SU-DHL-6 (cell line): Measurements from ENCODE around the gene RNF31.

Experiments used
- H2AFZ ChIP-seq: fragments of 200-600 bp; sonication (generic); 2 replicates; pipeline ENCODE4 v1.6.1; 2014; ENCODE audit warnings: low read depth, mild to moderate bottlenecking, moderate library complexity, mixed read lengths, antibody characterized with exemption, low read length; ENCODE audit not compliant: severe bottlenecking
- H3F3A ChIP-seq: fragments of 200-600 bp; shearing (Covaris generic); 2 replicates; pipeline ENCODE4 v1.6.0; 2016; ENCODE audit warnings: antibody characterized with exemption, mild to moderate bottlenecking; ENCODE audit not compliant: insufficient read depth
- H3K27ac ChIP-seq: fragments of 200-600 bp; sonication (generic); 2 replicates; pipeline ENCODE4 v1.5.1; 2016; ENCODE audit warnings: low read depth, mild to moderate bottlenecking, low read length, moderate library complexity, mixed read lengths
- H3K27me3 ChIP-seq: fragments of 200-600 bp; sonication (generic), shearing (Covaris generic); 2 replicates; pipeline ENCODE4 v1.6.0; 2014; ENCODE audit warnings: mild to moderate bottlenecking, low read length
- H3K36me3 ChIP-seq: fragments of 200-600 bp; sonication (generic); 2 replicates; pipeline ENCODE4 v1.6.1; 2014; ENCODE audit warnings: mild to moderate bottlenecking, low read length, mixed read lengths
- H3K4me2 ChIP-seq: fragments of 300-600, 200-600 bp; shearing (Covaris generic), sonication (generic); 2 replicates; pipeline ENCODE4 v1.6.0; 2014; ENCODE audit warnings: low read length, low read depth, mild to moderate bottlenecking; ENCODE audit not compliant: poor library complexity, severe bottlenecking
- H3K4me3 ChIP-seq: fragments of 200-600 bp; sonication (generic); 2 replicates; pipeline ENCODE4 v1.5.1; 2014; ENCODE audit warnings: antibody characterized with exemption, low read length, mild to moderate bottlenecking, mixed read lengths; ENCODE audit not compliant: insufficient read depth, poor library complexity, severe bottlenecking
- H3K79me2 ChIP-seq: fragments of 200-600 bp; sonication (generic); 2 replicates; pipeline ENCODE4 v1.6.1; 2014; ENCODE audit warnings: mild to moderate bottlenecking, low read length, moderate library complexity; ENCODE audit not compliant: insufficient read depth
- H3K9ac ChIP-seq: fragments of 200-600 bp; sonication (generic); 2 replicates; pipeline ENCODE4 v1.7.0; 2014; ENCODE audit warnings: mild to moderate bottlenecking, low read length
- H3K9me2 ChIP-seq: fragments of 200-600 bp; sonication (generic); replicated peaks from 2 replicates; pipeline ENCODE4 v1.6.1; 2014; ENCODE audit warnings: low read length; ENCODE audit not compliant: insufficient read depth
- H3K9me3 ChIP-seq: fragments of 200-600 bp; sonication (generic); 2 replicates; pipeline ENCODE4 v1.6.1; 2014; ENCODE audit warnings: low read length, mixed read lengths; ENCODE audit not compliant: insufficient read depth
- H4K20me1 ChIP-seq: fragments of 200-600 bp; sonication (generic); 2 replicates; pipeline ENCODE4 v1.6.1; 2014; ENCODE audit warnings: low read depth, mild to moderate bottlenecking, antibody characterized with exemption, low read length, moderate library complexity, mixed read lengths
- EZH2phosphoT487 ChIP-seq: fragments of 200-600 bp; sonication (generic), shearing (Covaris generic); conservative IDR thresholded peaks from 2 replicates; pipeline ENCODE4 v1.6.1; 2018; ENCODE audit warnings: mild to moderate bottlenecking, antibody characterized with exemption, low read length, moderate library complexity, mixed read lengths
- TF ChIP-seq, protein P1 (sequence below): fragments of 200-600 bp; sonication (generic); IDR thresholded peaks from one replicate; pipeline ENCODE4 v1.5.1; 2017; ENCODE audit warnings: antibody characterized with exemption, mild to moderate bottlenecking, low read length, moderate library complexity; ENCODE audit not compliant: insufficient read depth, poor library complexity, severe bottlenecking

Gene RNF31

GRCh38 chr14:24121210-24121609 is 26.1 kb upstream of the RNF31 start:
- no peaks in the 10 kb centered on the region for H4K20me1 ChIP-seq
- H3K27me3 ChIP-seq: no peaks in the 10 kb centered on the region
- H3K36me3 ChIP-seq: no peaks in the 10 kb centered on the region
- H3K4me2 ChIP-seq: no peak overlapping the region
- H3K79me2 ChIP-seq: peaks cover 6% of the 10 kb centered on the region
- H3K4me3 ChIP-seq: no peak overlapping the region
- H3K9me3 ChIP-seq: no peaks in the 10 kb centered on the region
- no peaks in the 10 kb centered on the region for H3K9me2 ChIP-seq
- no peak overlapping the region for H3K27ac ChIP-seq
- TF ChIP-seq, protein P1, sequence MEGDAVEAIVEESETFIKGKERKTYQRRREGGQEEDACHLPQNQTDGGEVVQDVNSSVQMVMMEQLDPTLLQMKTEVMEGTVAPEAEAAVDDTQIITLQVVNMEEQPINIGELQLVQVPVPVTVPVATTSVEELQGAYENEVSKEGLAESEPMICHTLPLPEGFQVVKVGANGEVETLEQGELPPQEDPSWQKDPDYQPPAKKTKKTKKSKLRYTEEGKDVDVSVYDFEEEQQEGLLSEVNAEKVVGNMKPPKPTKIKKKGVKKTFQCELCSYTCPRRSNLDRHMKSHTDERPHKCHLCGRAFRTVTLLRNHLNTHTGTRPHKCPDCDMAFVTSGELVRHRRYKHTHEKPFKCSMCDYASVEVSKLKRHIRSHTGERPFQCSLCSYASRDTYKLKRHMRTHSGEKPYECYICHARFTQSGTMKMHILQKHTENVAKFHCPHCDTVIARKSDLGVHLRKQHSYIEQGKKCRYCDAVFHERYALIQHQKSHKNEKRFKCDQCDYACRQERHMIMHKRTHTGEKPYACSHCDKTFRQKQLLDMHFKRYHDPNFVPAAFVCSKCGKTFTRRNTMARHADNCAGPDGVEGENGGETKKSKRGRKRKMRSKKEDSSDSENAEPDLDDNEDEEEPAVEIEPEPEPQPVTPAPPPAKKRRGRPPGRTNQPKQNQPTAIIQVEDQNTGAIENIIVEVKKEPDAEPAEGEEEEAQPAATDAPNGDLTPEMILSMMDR: no peak
- no peak for TF ChIP-seq EZH2phosphoT487
- no peaks in the 10 kb centered on the region for H3F3A ChIP-seq
- no peak overlapping the region for H2AFZ ChIP-seq
- no peak overlapping the region for H3K9ac ChIP-seq

- H4K20me1 ChIP-seq: no peaks in the 10 kb centered on the region
- H2AFZ ChIP-seq: no peak overlapping the region
- H3K9ac ChIP-seq: no peak overlapping the region
- no peaks in the 10 kb centered on the region for H3K27me3 ChIP-seq
- no peaks in the 10 kb centered on the region for H3F3A ChIP-seq
- no peaks in the 10 kb centered on the region for H3K9me2 ChIP-seq
- H3K79me2 ChIP-seq: no peaks in the 10 kb centered on the region
- no peak overlapping the region for H3K4me2 ChIP-seq
- H3K36me3 ChIP-seq: no peaks in the 10 kb centered on the region
- TF ChIP-seq EZH2phosphoT487: no peak
- TF ChIP-seq, protein P1: no peak
- H3K27ac ChIP-seq: no peak overlapping the region
- no peaks in the 10 kb centered on the region for H3K9me3 ChIP-seq
- no peak overlapping the region for H3K4me3 ChIP-seq
Observed at GRCh38 chr14:24122416-24122815, 24.9 kb upstream of the RNF31 start.

GRCh38 chr14:24122898-24123297 is 24.4 kb upstream of the RNF31 start:
- no peak overlapping the region for H3K27ac ChIP-seq
- no peak overlapping the region for H2AFZ ChIP-seq
- H3K4me2 ChIP-seq: no peak overlapping the region
- H4K20me1 ChIP-seq: no peaks in the 10 kb centered on the region
- H3K9me2 ChIP-seq: no peaks in the 10 kb centered on the region
- no peak overlapping the region for H3K4me3 ChIP-seq
- no peaks in the 10 kb centered on the region for H3K79me2 ChIP-seq
- TF ChIP-seq, protein P1: no peak
- TF ChIP-seq EZH2phosphoT487: no peak
- no peaks in the 10 kb centered on the region for H3K9me3 ChIP-seq
- H3K9ac ChIP-seq: no peak overlapping the region
- no peaks in the 10 kb centered on the region for H3F3A ChIP-seq
- H3K36me3 ChIP-seq: no peaks in the 10 kb centered on the region
- H3K27me3 ChIP-seq: no peaks in the 10 kb centered on the region
